Caco-2 (cell line): ENCODE data around the gene POLR1A. TPM values are rescaled to one million over a fixed set of nuclear protein-coding genes. Genes with fewer than 3 reads are reported as not detected.

Experiments
- BruUV-seq: library from RNA; stranded (reverse); fragments of 400-500 nt; replicated peaks from 2 replicates; lab custom pipeline; 2021; lab: Mats Ljungman, UMichigan
- CTCF ChIA-PET: fragments of 300-600 bp; sonication (Branson Sonifier 250); formaldehyde crosslinking; loops from one replicate; lab custom pipeline; 2022; ENCODE audit warnings: antibody characterized with exemption; lab: Charles Lee
- POLR2A ChIA-PET: fragments of 300-600 bp; sonication (Branson Sonifier 250); formaldehyde crosslinking; loops from one replicate; lab custom pipeline; 2022; ENCODE audit warnings: antibody characterized with exemption; lab: Charles Lee
- DNase-seq, 2 experiments: peaks; one replicate each; pipeline versions ENCODE4 v3.0.0 to v3.0.0-alpha.2; 2020 to 2022
- H3K27me3 ChIP-seq: replicated peaks from 2 replicates; pipeline ENCODE4 v1.6.0; 2011; ENCODE audit warnings: low read length; ENCODE audit not compliant: control insufficient read depth, insufficient read depth
- H3K36me3 ChIP-seq: 2 replicates; pipeline ENCODE4 v1.5.1; 2011; ENCODE audit warnings: low read length; ENCODE audit not compliant: control insufficient read depth, insufficient read depth
- H3K4me1 ChIP-seq: fragments of 250-450 bp; sonication (Bioruptor Pico); 2 replicates; pipeline ENCODE4 v1.5.1; 2020; ENCODE audit warnings: mild to moderate bottlenecking
- H3K4me3 ChIP-seq: 2 replicates; pipeline ENCODE4 v1.5.1; 2011; ENCODE audit warnings: low read depth, mild to moderate bottlenecking, control low read depth, low read length
- H3K9me3 ChIP-seq: fragments of 250-450 bp; sonication (Bioruptor Pico); 2 replicates; pipeline ENCODE4 v1.5.1; 2020; ENCODE audit warnings: mild to moderate bottlenecking, moderate library complexity
- H3K27ac Mint-ChIP-seq: one replicate; pipeline ENCODE4 v1.8.0; 2022; ENCODE audit warnings: mixed read lengths; ENCODE audit not compliant: unreplicated experiment
- H3K27me3 Mint-ChIP-seq: one replicate; pipeline ENCODE4 v1.8.0; 2022; ENCODE audit warnings: mixed read lengths; ENCODE audit not compliant: insufficient read depth, unreplicated experiment
- H3K36me3 Mint-ChIP-seq: one replicate; pipeline ENCODE4 v1.8.0; 2022; ENCODE audit warnings: mild to moderate bottlenecking, mixed read lengths; ENCODE audit not compliant: insufficient read depth, unreplicated experiment
- H3K4me1 Mint-ChIP-seq: one replicate; pipeline ENCODE4 v1.8.0; 2022; ENCODE audit warnings: low read depth, mixed read lengths; ENCODE audit not compliant: unreplicated experiment
- H3K4me3 Mint-ChIP-seq: one replicate; pipeline ENCODE4 v1.8.0; 2022; ENCODE audit warnings: mild to moderate bottlenecking, moderate library complexity, mixed read lengths; ENCODE audit not compliant: unreplicated experiment
- H3K9me3 Mint-ChIP-seq: one replicate; pipeline ENCODE4 v1.8.0; 2022; ENCODE audit warnings: mixed read lengths; ENCODE audit not compliant: unreplicated experiment
- CTCF ChIP-seq, 2 experiments: fragments of 200-600 bp in 1 of 2; IDR thresholded peaks; 1 replicate in 1 of 2; 2 replicates in 1 of 2; pipeline versions ENCODE4 v1.5.1 to v1.8.0; 2011 to 2022; ENCODE audit warnings: antibody characterized with exemption in 1 of 2, control low read depth in 1 of 2, inconsistent platforms in 1 of 2, low read depth in 1 of 2, low read length in 1 of 2, mild to moderate bottlenecking in 1 of 2, moderate library complexity in 1 of 2; ENCODE audit not compliant: insufficient read depth in 1 of 2, severe bottlenecking in 1 of 2, unreplicated experiment in 1 of 2
- intact Hi-C: fragments of 100-400 bp; cut with micrococcal nuclease; formaldehyde crosslinking; loops from one replicate; pipeline ENCODE4 v1.10.0; 2022; ENCODE audit not compliant: unreplicated experiment
- total RNA-seq: library from RNA; stranded (reverse); gene quantifications from 2 replicates; pipeline ENCODE4 v1.2.3, GENCODE V29; 2022

POLR1A gene
- total RNA-seq, 1 experiment from 2014 or later = 73.8 TPM

GRCh38 chr2:86052676-86053075 lies 53.0 kb downstream of the POLR1A start:
- intact Hi-C loops = no loop called here
- ChIA-PET CTCF (no interaction called here), POLR2A (no interaction called here)
- TF ChIP-seq CTCF (IDR thresholded peaks at IDR 0.05; ENCODE audit: insufficient read depth in 1 of 2, low read depth in 1 of 2, low read length in 1 of 2, severe bottlenecking in 1 of 2, unreplicated experiment in 1 of 2) = no peak
- Mint-ChIP-seq H3K4me1 (no peaks in the 10 kb centered on the region), H3K27me3 (no peaks in the 10 kb centered on the region), H3K27ac (no peak overlapping the region), H3K36me3 (peaks cover 78% of the 10 kb centered on the region), H3K4me3 (no peak overlapping the region), H3K9me3 (no peaks in the 10 kb centered on the region)
- H3K27me3 ChIP-seq = no peaks in the 10 kb centered on the region
- peaks cover 8% of the 10 kb centered on the region for H3K36me3 ChIP-seq
- BruUV-seq = no TSS peak
- H3K4me1 ChIP-seq = no peaks in the 10 kb centered on the region
- DNase-seq = peak in 1 of 2 experiments; percentile 29
- no peak overlapping the region for H3K4me3 ChIP-seq
- no peaks in the 10 kb centered on the region for H3K9me3 ChIP-seq

GRCh38 chr2:86052265-86052664 lies 53.4 kb downstream of the POLR1A start:
- Mint-ChIP-seq H3K36me3 (peaks cover 78% of the 10 kb centered on the region), H3K9me3 (no peaks in the 10 kb centered on the region), H3K27me3 (no peaks in the 10 kb centered on the region), H3K4me3 (no peak overlapping the region), H3K27ac (no peak overlapping the region), H3K4me1 (no peaks in the 10 kb centered on the region)
- no peaks in the 10 kb centered on the region for H3K4me1 ChIP-seq
- H3K27me3 ChIP-seq = no peaks in the 10 kb centered on the region
- TF ChIP-seq CTCF (IDR thresholded peaks at IDR 0.05; ENCODE audit: insufficient read depth in 1 of 2, low read depth in 1 of 2, low read length in 1 of 2, severe bottlenecking in 1 of 2, unreplicated experiment in 1 of 2) = no peak
- peaks cover 8% of the 10 kb centered on the region for H3K36me3 ChIP-seq
- ChIA-PET CTCF (no interaction called here), POLR2A (no interaction called here)
- no peak overlapping the region for H3K4me3 ChIP-seq
- intact Hi-C loops = no loop called here
- BruUV-seq = no TSS peak
- DNase-seq = peak in 1 of 2 experiments; percentile 23
- H3K9me3 ChIP-seq = no peaks in the 10 kb centered on the region

- no peak for TF ChIP-seq CTCF (IDR thresholded peaks at IDR 0.05; ENCODE audit: insufficient read depth in 1 of 2, low read depth in 1 of 2, low read length in 1 of 2, severe bottlenecking in 1 of 2, unreplicated experiment in 1 of 2)
- ChIA-PET CTCF (no interaction called here), POLR2A (no interaction called here)
- H3K9me3 ChIP-seq = no peaks in the 10 kb centered on the region
- H3K36me3 ChIP-seq = peaks cover 8% of the 10 kb centered on the region
- Mint-ChIP-seq H3K4me3 (no peak overlapping the region), H3K36me3 (peaks cover 79% of the 10 kb centered on the region), H3K9me3 (no peaks in the 10 kb centered on the region), H3K27me3 (no peaks in the 10 kb centered on the region), H3K27ac (no peak overlapping the region), H3K4me1 (no peaks in the 10 kb centered on the region)
- no TSS peak for BruUV-seq
- H3K27me3 ChIP-seq = no peaks in the 10 kb centered on the region
- DNase-seq = peak in 1 of 2 experiments; percentile 5
- no peak overlapping the region for H3K4me3 ChIP-seq
- intact Hi-C loops = no loop called here
- H3K4me1 ChIP-seq = no peaks in the 10 kb centered on the region
Measured at GRCh38 chr2:86050301-86050700, 55.4 kb downstream of the POLR1A start.
